ENCODE data around the gene LPAR5. TPM values are rescaled to one million over a fixed set of nuclear protein-coding genes. Genes with fewer than 3 reads are reported as not detected.

LPAR5 gene
- polyA plus RNA-seq, 1 of the 3 experiments (the other 2 are of a cell fraction): 0.03 TPM

- POLR2A ChIA-PET: interaction anchor here (0.6 kb wide), 1 partner anchor 33 kb away, joined by 3 read pairs; no protein-coding TSS in a partner anchor
- WGBS (ENCODE audit: low lambda C conversion rate): 93% methylated on average over 4 of the region's 4 CpGs
- H3K4me1 ChIP-seq (ENCODE audit: control insufficient read depth in 1 of 2, insufficient read depth in 2 of 2, low read depth in 1 of 2, low read length in 1 of 2): no peaks in the 10 kb centered on the region; a peak in 1 of 4 replicates
- no peak overlapping the region for H3K9ac ChIP-seq
- H3K27me3 ChIP-seq (ENCODE audit: insufficient read depth): no peaks in the 10 kb centered on the region
- CTCF ChIA-PET: interaction anchor here (2.1 kb wide), 1 partner anchor 11 kb away, joined by 9 read pairs; no protein-coding TSS in a partner anchor
- no peaks in the 10 kb centered on the region for H3K9me2 ChIP-seq
- H3K9me3 ChIP-seq: no peaks in the 10 kb centered on the region
- no peak overlapping the region for H3K4me2 ChIP-seq
- no peak overlapping the region for H2AFZ ChIP-seq (ENCODE audit: low read depth)
- H3K4me3 ChIP-seq (ENCODE audit: low read depth in 2 of 2, low read length in 1 of 2): no peak overlapping the region
- H3F3A ChIP-seq (replicated peaks; ENCODE audit: insufficient read depth): peaks cover 62% of the 10 kb centered on the region
- no peak overlapping the region for H3K27ac ChIP-seq (ENCODE audit: low read depth in 2 of 2, low read length in 1 of 2)
- no peak for DNase-seq
- H3K36me3 ChIP-seq (replicated peaks in 1 of 2; ENCODE audit: control insufficient read depth in 1 of 2, insufficient read depth in 2 of 2, low read length in 1 of 2): peaks cover 71 to 87% of the 10 kb centered on the region in 2 experiments
- peaks cover 20% of the 10 kb centered on the region for H3K79me2 ChIP-seq (ENCODE audit: insufficient read depth)
- no peaks in the 10 kb centered on the region for H4K20me1 ChIP-seq (ENCODE audit: insufficient read depth)
- TF ChIP-seq EP300 (IDR thresholded peaks at IDR 0.05; ENCODE audit: borderline replicate concordance in 1 of 2, low read depth in 1 of 2, low read length in 1 of 2) (no peak), FOXM1 (IDR thresholded peaks at IDR 0.05; ENCODE audit: low read depth) (no peak), MAX (IDR thresholded peaks at IDR 0.05; ENCODE audit: low read depth) (no peak), ZBTB33 (IDR thresholded peaks at IDR 0.05; ENCODE audit: borderline replicate concordance, low read depth) (no peak), MXI1 (IDR thresholded peaks at IDR 0.05; ENCODE audit: low read depth, low read length) (no peak)
Observed at GRCh38 chr12:6574576-6575295, 61.0 kb downstream of the LPAR5 start.

GRCh38 chr12:6573001-6573400 lies 62.8 kb downstream of the LPAR5 start:
- DNase-seq: no peak
- CTCF ChIA-PET: interaction anchor here (1.0 to 1.6 kb wide), 3 partner anchors 10 to 112 kb away, joined by 3 to 5 read pairs (median 5); partner anchors contain the start of gene IFFO1
- Histone ChIP-seq H3K4me3 (ENCODE audit: low read depth in 2 of 2, low read length in 1 of 2) (no peak overlapping the region), H3K9ac (no peak overlapping the region), H3K27ac (ENCODE audit: low read depth in 2 of 2, low read length in 1 of 2) (no peak overlapping the region), H3K9me3 (no peaks in the 10 kb centered on the region), H3K27me3 (ENCODE audit: insufficient read depth) (no peaks in the 10 kb centered on the region), H3K9me2 (no peaks in the 10 kb centered on the region), H3K36me3 (replicated peaks in 1 of 2; ENCODE audit: control insufficient read depth in 1 of 2, insufficient read depth in 2 of 2, low read length in 1 of 2) (peaks cover 65 to 74% of the 10 kb centered on the region in 2 experiments), H2AFZ (ENCODE audit: low read depth) (no peak overlapping the region), H4K20me1 (ENCODE audit: insufficient read depth) (no peaks in the 10 kb centered on the region), H3F3A (replicated peaks; ENCODE audit: insufficient read depth) (peaks cover 67% of the 10 kb centered on the region), H3K4me1 (ENCODE audit: control insufficient read depth in 1 of 2, insufficient read depth in 2 of 2, low read depth in 1 of 2, low read length in 1 of 2) (peaks cover 3 to 4% of the 10 kb centered on the region in 2 experiments; a peak in 2 of 4 replicates), H3K79me2 (ENCODE audit: insufficient read depth) (peaks cover 27% of the 10 kb centered on the region), H3K4me2 (no peak overlapping the region)
- WGBS (ENCODE audit: low lambda C conversion rate): 94% methylated on average over 8 of the region's 8 CpGs
- no peak for TF ChIP-seq SIN3A (IDR thresholded peaks at IDR 0.05; ENCODE audit: borderline replicate concordance, low read depth, low read length)
- no peak for TF ChIP-seq ELF1 (IDR thresholded peaks at IDR 0.05)
- no peak for TF ChIP-seq CHD2 (IDR thresholded peaks at IDR 0.05; ENCODE audit: low read length, partially characterized antibody)
- TF ChIP-seq RXRA (IDR thresholded peaks at IDR 0.05; ENCODE audit: borderline replicate concordance, low read depth): no peak
- no peak for TF ChIP-seq FOSL2 (IDR thresholded peaks at IDR 0.05; ENCODE audit: borderline replicate concordance, low read depth)
- TF ChIP-seq CTCF (IDR thresholded peaks at IDR 0.05): no peak
- TF ChIP-seq RCOR1 (IDR thresholded peaks at IDR 0.05; ENCODE audit: low read length): no peak
- no peak for TF ChIP-seq POLR2AphosphoS5 (IDR thresholded peaks at IDR 0.05; ENCODE audit: low read depth, low read length)
- TF ChIP-seq MXI1 (IDR thresholded peaks at IDR 0.05; ENCODE audit: low read depth, low read length): no peak
- TF ChIP-seq FOXM1 (IDR thresholded peaks at IDR 0.05; ENCODE audit: low read depth): no peak
- POLR2A ChIA-PET: interaction anchor here (0.5 kb wide), 1 partner anchor 417 kb away, joined by 6 read pairs; no protein-coding TSS in a partner anchor
